H9 (cell line): Measurements from ENCODE around the gene DUSP10. TPM values are rescaled to one million over a fixed set of nuclear protein-coding genes. Genes with fewer than 3 reads are reported as not detected.

ENCODE experiments used
- DNase-seq: peaks from one replicate; pipeline ENCODE4 v3.0.0-alpha.2; 2017
- H2AFZ ChIP-seq: one replicate; pipeline ENCODE4 v1.6.1; 2013; ENCODE audit warnings: mild to moderate bottlenecking, low read length, control low read depth, moderate library complexity
- H2AK5ac ChIP-seq: 2 replicates; pipeline ENCODE4 v1.6.1; 2013; ENCODE audit warnings: low read length, control low read depth, mixed read lengths; ENCODE audit not compliant: insufficient read length
- H2BK120ac ChIP-seq: one replicate; pipeline ENCODE4 v1.6.1; 2013; ENCODE audit warnings: low read depth, mild to moderate bottlenecking, low read length, control low read depth, inconsistent platforms; ENCODE audit not compliant: poor library complexity, severe bottlenecking
- H2BK12ac ChIP-seq: 2 replicates; pipeline ENCODE4 v1.6.1; 2013; ENCODE audit warnings: low read length, control low read depth, mixed read lengths, low read depth; ENCODE audit not compliant: insufficient read length
- H2BK15ac ChIP-seq: 2 replicates; pipeline ENCODE4 v1.6.1; 2013; ENCODE audit warnings: low read depth, low read length, control low read depth
- H2BK20ac ChIP-seq: one replicate; pipeline ENCODE4 v1.6.1; 2013; ENCODE audit warnings: low read depth, mild to moderate bottlenecking, low read length, control low read depth, inconsistent platforms; ENCODE audit not compliant: poor library complexity, severe bottlenecking
- H2BK5ac ChIP-seq: 2 replicates; pipeline ENCODE4 v1.6.1; 2013; ENCODE audit warnings: low read length, control low read depth, mixed read lengths; ENCODE audit not compliant: insufficient read length
- H3K14ac ChIP-seq: 2 replicates; pipeline ENCODE4 v1.6.1; 2013; ENCODE audit warnings: low read length, control low read depth; ENCODE audit not compliant: insufficient read depth
- H3K18ac ChIP-seq: 2 replicates; pipeline ENCODE4 v1.6.1; 2013; ENCODE audit warnings: low read depth, mild to moderate bottlenecking, mixed read lengths, low read length, control low read depth; ENCODE audit not compliant: insufficient read length
- H3K23ac ChIP-seq: 2 replicates; pipeline ENCODE4 v1.6.1; 2013; ENCODE audit warnings: low read length, control low read depth, mixed read lengths, low read depth; ENCODE audit not compliant: insufficient read length
- H3K23me2 ChIP-seq: 2 replicates; pipeline ENCODE4 v1.6.1; 2013; ENCODE audit warnings: low read depth, mild to moderate bottlenecking, mixed read lengths, low read length, control low read depth; ENCODE audit not compliant: insufficient read length, poor library complexity, severe bottlenecking
- H3K27ac ChIP-seq: 2 replicates; pipeline ENCODE4 v1.5.1; 2013; ENCODE audit warnings: low read length, control low read depth, mixed read lengths, low read depth; ENCODE audit not compliant: insufficient read length
- H3K27me3 ChIP-seq: 2 replicates; pipeline ENCODE4 v1.6.1; 2013; ENCODE audit warnings: low read length, control low read depth, inconsistent platforms; ENCODE audit not compliant: insufficient read depth
- H3K4ac ChIP-seq: 2 replicates; pipeline ENCODE4 v1.6.1; 2013; ENCODE audit warnings: low read depth, mild to moderate bottlenecking, control low read depth, inconsistent platforms, low read length, moderate library complexity
- H3K4me1 ChIP-seq: 2 replicates; pipeline ENCODE4 v1.6.1; 2013; ENCODE audit warnings: low read length, control low read depth, inconsistent platforms; ENCODE audit not compliant: insufficient read depth
- H3K4me2 ChIP-seq: 2 replicates; pipeline ENCODE4 v1.6.1; 2013; ENCODE audit warnings: low read length, control low read depth, mixed read lengths; ENCODE audit not compliant: insufficient read length, insufficient read depth
- H3K56ac ChIP-seq: 2 replicates; pipeline ENCODE4 v1.6.1; 2013; ENCODE audit warnings: low read depth, mild to moderate bottlenecking, mixed read lengths, low read length, control low read depth; ENCODE audit not compliant: insufficient read length
- H3K79me1 ChIP-seq: 2 replicates; pipeline ENCODE4 v1.6.1; 2013; ENCODE audit warnings: low read depth, mild to moderate bottlenecking, moderate library complexity, low read length, control low read depth, inconsistent platforms; ENCODE audit not compliant: insufficient read depth, poor library complexity, severe bottlenecking
- H3K79me2 ChIP-seq: 2 replicates; pipeline ENCODE4 v1.6.1; 2013; ENCODE audit warnings: low read length, control low read depth, inconsistent platforms; ENCODE audit not compliant: insufficient read depth
- H3K9ac ChIP-seq: 2 replicates; pipeline ENCODE4 v1.6.1; 2013; ENCODE audit warnings: low read length, control low read depth, mixed read lengths; ENCODE audit not compliant: insufficient read length; ENCODE audit errors: extremely low read depth
- H3K9me3 ChIP-seq: one replicate; pipeline ENCODE4 v1.6.1; 2013; ENCODE audit warnings: low read depth, low read length, inconsistent platforms; ENCODE audit not compliant: control insufficient read depth
- H3T11ph ChIP-seq: one replicate; pipeline ENCODE4 v1.6.1; 2013; ENCODE audit warnings: mild to moderate bottlenecking, low read length, control low read depth, inconsistent platforms
- H4K20me1 ChIP-seq: one replicate; pipeline ENCODE4 v1.6.1; 2013; ENCODE audit not compliant: control insufficient read depth, insufficient read length, insufficient read depth
- H4K5ac ChIP-seq: 2 replicates; pipeline ENCODE4 v1.6.1; 2013; ENCODE audit warnings: low read depth, mild to moderate bottlenecking, mixed read lengths, low read length, control low read depth; ENCODE audit not compliant: insufficient read length
- H4K8ac ChIP-seq: replicated peaks from 2 replicates; pipeline ENCODE4 v1.6.1; 2013; ENCODE audit warnings: low read length, control low read depth, mixed read lengths, low read depth; ENCODE audit not compliant: insufficient read length
- H4K91ac ChIP-seq: 2 replicates; pipeline ENCODE4 v1.6.1; 2013; ENCODE audit warnings: low read depth, mild to moderate bottlenecking, moderate library complexity, mixed read lengths, low read length, control low read depth; ENCODE audit not compliant: insufficient read length
- H3K27ac Mint-ChIP-seq, 3 experiments: 2 replicates in 2 of 3; 3 replicates in 1 of 3; pipeline ENCODE4 v1.8.0; 2020 to 2021; ENCODE audit warnings: mixed read lengths in 3 of 3, mild to moderate bottlenecking in 1 of 3, moderate library complexity in 1 of 3
- H3K27me3 Mint-ChIP-seq: 2 replicates; pipeline ENCODE4 v1.8.0; 2021; ENCODE audit warnings: low read depth, mild to moderate bottlenecking, moderate library complexity, mixed read lengths
- H3K36me3 Mint-ChIP-seq, 3 experiments: 2 replicates in 2 of 3; 3 replicates in 1 of 3; pipeline ENCODE4 v1.8.0; 2020 to 2021; ENCODE audit warnings: low read depth in 3 of 3, mixed read lengths in 3 of 3; ENCODE audit not compliant: insufficient read depth in 1 of 3
- H3K4me1 Mint-ChIP-seq, 2 experiments: 2 replicates each; pipeline ENCODE4 v1.8.0; 2020; ENCODE audit warnings: mixed read lengths in 2 of 2
- H3K4me3 Mint-ChIP-seq, 2 experiments: 2 replicates in 1 of 2; 3 replicates in 1 of 2; pipeline ENCODE4 v1.8.0; 2020 to 2021; ENCODE audit warnings: mild to moderate bottlenecking in 2 of 2, mixed read lengths in 2 of 2, moderate library complexity in 1 of 2
- H3K9me3 Mint-ChIP-seq, 2 experiments: 2 replicates in 1 of 2; 3 replicates in 1 of 2; pipeline ENCODE4 v1.8.0; 2020; ENCODE audit warnings: mild to moderate bottlenecking in 2 of 2, mixed read lengths in 2 of 2, moderate library complexity in 1 of 2
- WGBS: extraction: QIAGEN DNeasy Blood & Tissue Kit; methylation state at CpG from one replicate; pipeline ENCODE4 v1.1.7; 2013; ENCODE audit warnings: missing lambda C conversion rate, low lambda C conversion rate, mixed read lengths; ENCODE audit not compliant: insufficient read length; ENCODE audit errors: extremely low coverage; 5-methylcytosine and 5-hydroxymethylcytosine counted together
- total RNA-seq: library from RNA; stranded (reverse); gene quantifications from 2 replicates; pipeline ENCODE4 v1.2.1, GENCODE V29; 2021
- TF ChIP-seq, protein P1 (sequence below): fragments of 200-600 bp; sonication (generic); conservative IDR thresholded peaks from 3 replicates; pipeline ENCODE4 v1.8.0; 2021; ENCODE audit warnings: antibody characterized with exemption, mild to moderate bottlenecking

DUSP10 gene
- total RNA-seq, 1 experiment from 2014 or later, result 2.0 TPM

- no peak overlapping the region for H2BK5ac ChIP-seq
- no peak for DNase-seq
- no peaks in the 10 kb centered on the region for H3K79me2 ChIP-seq
- no peaks in the 10 kb centered on the region for H3K9me3 ChIP-seq
- no peak overlapping the region for H3K18ac ChIP-seq
- H4K20me1 ChIP-seq, result no peaks in the 10 kb centered on the region
- H3K27ac Mint-ChIP-seq, result no peak overlapping the region
- H2BK15ac ChIP-seq, result no peak overlapping the region
- no peak overlapping the region for H3K14ac ChIP-seq
- no peak overlapping the region for H2AK5ac ChIP-seq
- H4K8ac ChIP-seq, result no peak overlapping the region
- H3K9me3 Mint-ChIP-seq, result no peaks in the 10 kb centered on the region
- H3K27me3 ChIP-seq, result no peaks in the 10 kb centered on the region
- H2BK20ac ChIP-seq, result no peak overlapping the region
- no peaks in the 10 kb centered on the region for H3K79me1 ChIP-seq
- no peak overlapping the region for H3K27ac ChIP-seq
- H3K4me1 ChIP-seq, result no peaks in the 10 kb centered on the region
- H3K23me2 ChIP-seq, result no peaks in the 10 kb centered on the region
- WGBS, result no CpG with 5 or more reads among the region's 1 CpG
- H3K23ac ChIP-seq, result no peak overlapping the region
- no peak overlapping the region for H3K4ac ChIP-seq
- TF ChIP-seq, protein P1, sequence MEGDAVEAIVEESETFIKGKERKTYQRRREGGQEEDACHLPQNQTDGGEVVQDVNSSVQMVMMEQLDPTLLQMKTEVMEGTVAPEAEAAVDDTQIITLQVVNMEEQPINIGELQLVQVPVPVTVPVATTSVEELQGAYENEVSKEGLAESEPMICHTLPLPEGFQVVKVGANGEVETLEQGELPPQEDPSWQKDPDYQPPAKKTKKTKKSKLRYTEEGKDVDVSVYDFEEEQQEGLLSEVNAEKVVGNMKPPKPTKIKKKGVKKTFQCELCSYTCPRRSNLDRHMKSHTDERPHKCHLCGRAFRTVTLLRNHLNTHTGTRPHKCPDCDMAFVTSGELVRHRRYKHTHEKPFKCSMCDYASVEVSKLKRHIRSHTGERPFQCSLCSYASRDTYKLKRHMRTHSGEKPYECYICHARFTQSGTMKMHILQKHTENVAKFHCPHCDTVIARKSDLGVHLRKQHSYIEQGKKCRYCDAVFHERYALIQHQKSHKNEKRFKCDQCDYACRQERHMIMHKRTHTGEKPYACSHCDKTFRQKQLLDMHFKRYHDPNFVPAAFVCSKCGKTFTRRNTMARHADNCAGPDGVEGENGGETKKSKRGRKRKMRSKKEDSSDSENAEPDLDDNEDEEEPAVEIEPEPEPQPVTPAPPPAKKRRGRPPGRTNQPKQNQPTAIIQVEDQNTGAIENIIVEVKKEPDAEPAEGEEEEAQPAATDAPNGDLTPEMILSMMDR, result no peak
- no peak overlapping the region for H4K91ac ChIP-seq
- no peak overlapping the region for H3K9ac ChIP-seq
- peaks cover 0 to 3% of the 10 kb centered on the region in 2 experiments; a peak in 1 of 4 replicates for H3K4me1 Mint-ChIP-seq
- no peaks in the 10 kb centered on the region; the same call in 1 of the 2 replicates for H3K27me3 Mint-ChIP-seq
- H2BK12ac ChIP-seq, result no peak overlapping the region
- H3K36me3 Mint-ChIP-seq, result no peaks in the 10 kb centered on the region
- H2BK120ac ChIP-seq, result no peak overlapping the region
- no peak overlapping the region for H3K56ac ChIP-seq
- H4K5ac ChIP-seq, result no peak overlapping the region
- H3T11ph ChIP-seq, result no peak overlapping the region
- H3K4me2 ChIP-seq, result no peak overlapping the region
- no peak overlapping the region for H2AFZ ChIP-seq
- no peak overlapping the region for H3K4me3 Mint-ChIP-seq
Measured at GRCh38 chr1:221753828-221754188, 11.9 kb upstream of the DUSP10 start.
